Measurements from ENCODE around the gene CEP192.

CEP192 gene

DNA sequence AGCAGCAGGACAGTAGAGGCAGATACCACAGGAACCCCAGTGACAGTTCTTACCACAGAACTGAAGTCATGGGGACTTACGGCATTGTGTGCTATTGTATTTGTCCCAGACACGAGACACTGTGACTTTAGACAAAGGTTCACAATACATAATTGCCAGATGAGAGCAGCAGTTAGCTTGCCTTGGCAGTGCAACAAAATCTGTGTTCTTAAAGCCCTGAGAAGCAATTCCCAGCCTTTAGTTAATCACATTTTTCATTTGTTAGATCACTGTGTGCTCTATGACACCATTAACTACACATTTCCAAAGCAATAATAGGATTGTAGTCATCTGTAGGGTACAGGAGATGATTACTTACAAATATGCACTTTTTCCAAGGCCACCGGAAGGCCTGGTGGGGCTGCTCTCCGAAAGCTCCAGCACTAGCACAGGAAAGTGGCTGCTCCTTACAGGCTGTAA lies 129.8 kb downstream of the CEP192 start:
- TF ChIP-seq CTCF (IDR thresholded peaks at IDR 0.05): no peak

DNA sequence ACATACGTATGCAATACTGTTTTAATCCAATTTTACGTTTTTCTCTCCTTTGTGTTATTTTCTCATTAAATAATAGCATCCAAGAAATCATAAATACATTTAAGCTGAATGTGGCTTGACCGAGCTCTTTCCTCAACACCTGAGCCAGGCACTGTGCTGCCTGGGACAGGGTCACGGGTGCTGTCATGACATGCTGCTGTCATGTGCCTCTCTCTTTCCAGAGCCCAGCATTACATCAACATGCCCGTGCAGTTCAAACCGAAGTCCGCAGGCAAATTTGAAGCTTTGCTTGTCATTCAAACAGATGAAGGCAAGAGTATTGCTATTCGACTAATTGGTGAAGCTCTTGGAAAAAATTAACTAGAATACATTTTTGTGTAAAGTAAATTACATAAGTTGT lies 133.2 kb downstream of the CEP192 start:
- no peak for TF ChIP-seq CTCF (IDR thresholded peaks at IDR 0.05)

- TF ChIP-seq CTCF (IDR thresholded peaks at IDR 0.05): no peak
These were observed 134.0 kb downstream of the CEP192 start for GRCh38 chr18:13125191-13125590.

DNA sequence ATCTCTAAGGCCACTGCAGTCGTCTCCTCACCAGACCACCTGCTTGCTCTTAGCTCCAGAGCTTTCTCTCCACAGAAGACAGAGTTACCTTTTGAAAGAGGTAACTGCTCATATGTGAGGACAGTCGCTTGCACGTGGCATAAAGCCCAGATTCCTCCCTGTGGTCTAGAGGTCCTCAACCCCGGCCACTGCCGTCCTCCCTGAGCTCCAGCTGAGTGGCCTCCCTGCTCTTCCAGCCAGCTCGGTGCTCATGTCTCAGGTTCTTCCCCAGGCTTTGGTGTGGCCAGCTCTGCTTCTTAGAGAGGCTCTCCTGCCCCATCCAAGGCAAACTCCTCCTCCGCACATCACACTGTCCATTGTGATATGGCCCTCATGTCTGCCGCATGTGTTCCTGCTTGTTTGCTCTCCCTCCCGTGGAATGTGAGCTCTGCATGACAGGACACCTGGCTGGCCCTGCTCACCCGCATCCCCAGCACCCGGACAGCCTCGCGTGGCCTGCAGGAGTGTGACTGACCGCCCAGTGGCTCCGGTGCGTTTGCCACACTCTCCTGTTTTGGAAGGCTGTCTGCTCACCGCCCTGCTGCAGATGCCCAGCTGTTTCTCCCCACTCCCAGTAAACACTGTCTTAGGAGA lies 135.9 kb downstream of the CEP192 start:
- TF ChIP-seq CTCF (IDR thresholded peaks at IDR 0.05): no peak

DNA sequence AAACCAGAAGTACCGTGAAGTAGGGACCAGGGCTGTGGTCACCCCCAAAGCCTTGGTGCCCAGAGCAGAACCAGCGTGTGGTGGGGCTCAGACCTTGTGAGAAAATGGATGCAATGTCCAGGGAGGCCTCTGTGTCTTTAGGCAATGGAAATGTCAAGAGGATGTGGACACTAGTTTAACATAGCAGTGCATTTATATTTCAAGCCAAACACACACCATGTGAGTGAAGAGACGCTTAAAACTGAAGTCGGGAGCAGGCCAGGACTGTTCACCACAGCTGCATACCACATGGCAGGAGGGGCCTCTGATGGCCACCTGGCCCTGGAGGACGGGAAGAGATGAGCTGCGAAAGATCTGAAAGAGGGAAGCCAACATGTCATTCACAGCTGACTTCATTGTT lies 140.1 kb downstream of the CEP192 start:
- no peak for TF ChIP-seq CTCF (IDR thresholded peaks at IDR 0.05)

- TF ChIP-seq CTCF (IDR thresholded peaks at IDR 0.05): no peak
These were observed 143.6 kb downstream of the CEP192 start for GRCh38 chr18:13134551-13135401.

- TF ChIP-seq CTCF (IDR thresholded peaks at IDR 0.05): no peak
These were observed 145.1 kb downstream of the CEP192 start for GRCh38 chr18:13136056-13136903.
